HCT116 (cell line): ENCODE results near the gene PNLIPRP3. TPM values are rescaled to one million over a fixed set of nuclear protein-coding genes. Genes with fewer than 3 reads are reported as not detected.

ENCODE experiments used
- ATAC-seq: fragments of 200-7000 bp; cut with Tn5 transposase; 2 replicates; pipeline ENCODE4 v1.9.1; 2020; ENCODE audit warnings: mild to moderate bottlenecking, moderate library complexity
- BruUV-seq: library from RNA; stranded (reverse); fragments of 400-500 nt; replicated peaks from 2 replicates; lab custom pipeline; 2021; lab: Mats Ljungman, UMichigan
- CTCF ChIA-PET: fragments of 300-600 bp; sonication (Branson Sonifier 250); formaldehyde crosslinking; loops from one replicate; lab custom pipeline; 2021; ENCODE audit warnings: antibody characterized with exemption; lab: Charles Lee
- POLR2A ChIA-PET: fragments of 300-600, 350-600 bp; sonication (Branson Sonifier 250); formaldehyde crosslinking; loops from one replicate; lab custom pipeline; 2021; ENCODE audit warnings: antibody characterized with exemption; lab: Charles Lee
- RAD21 ChIA-PET, 2 experiments: fragments of 300-600 bp; sonication (Branson Sonifier 250); formaldehyde crosslinking; loops; one replicate each; lab custom pipeline; 2023; ENCODE audit warnings: low total read pairs in 2 of 2; ENCODE audit not compliant: uncharacterized antibody in 2 of 2, unreplicated experiment in 2 of 2, low non-redundant PET in 1 of 2; lab: Charles Lee
- DNase-seq: peaks from one replicate; pipeline ENCODE4 v3.0.0-alpha.2; 2010; ENCODE audit warnings: low read depth, low spot score
- H2AFZ ChIP-seq: fragments of 200-600 bp; shearing (Covaris generic), sonication (generic); 2 replicates; pipeline ENCODE4 v1.6.1; 2017; ENCODE audit warnings: low read depth, mixed run types, mixed read lengths, antibody characterized with exemption, low read length; ENCODE audit not compliant: poor library complexity, severe bottlenecking
- H3K27ac ChIP-seq: 2 replicates; pipeline ENCODE4 v1.5.1; 2012; ENCODE audit warnings: low read depth, low read length
- H3K27me3 ChIP-seq: fragments of 200-600 bp; sonication (generic); 2 replicates; pipeline ENCODE4 v1.6.1; 2016; ENCODE audit warnings: mixed run types, low read length, mixed read lengths; ENCODE audit not compliant: insufficient read depth
- H3K36me3 ChIP-seq, 2 experiments: fragments of 200-500 bp in 1 of 2; fragments of 200-600 bp in 1 of 2; sonication (Bioruptor generic) in 1 of 2; sonication (generic) in 1 of 2; 2 replicates each; pipeline versions ENCODE4 v1.5.1 to v1.6.1; 2014 to 2016; ENCODE audit warnings: low read length in 2 of 2, inconsistent platforms in 1 of 2, mixed read lengths in 1 of 2, mixed run types in 1 of 2; ENCODE audit not compliant: insufficient read depth in 2 of 2, control insufficient read depth in 1 of 2
- H3K4me1 ChIP-seq, 2 experiments: fragments of 200-600 bp in 1 of 2; sonication (generic) in 1 of 2; 2 replicates each; pipeline versions ENCODE4 v1.5.1 to v1.6.1; 2012 to 2017; ENCODE audit warnings: low read length in 2 of 2, inconsistent platforms in 1 of 2, mild to moderate bottlenecking in 1 of 2, mixed read lengths in 1 of 2, mixed run types in 1 of 2, moderate library complexity in 1 of 2; ENCODE audit not compliant: insufficient read depth in 2 of 2, control insufficient read depth in 1 of 2
- H3K4me2 ChIP-seq: fragments of 200-600 bp; sonication (generic); 2 replicates; pipeline ENCODE4 v1.6.1; 2017; ENCODE audit warnings: mixed run types, low read length, mixed read lengths
- H3K4me3 ChIP-seq, 2 experiments: fragments of 200-600 bp in 1 of 2; sonication (generic) in 1 of 2; replicated peaks in 1 of 2; 2 replicates each; pipeline ENCODE4 v1.5.1; 2011 to 2016; ENCODE audit warnings: low read length in 2 of 2, control low read depth in 1 of 2, low read depth in 1 of 2, mild to moderate bottlenecking in 1 of 2, mixed read lengths in 1 of 2, mixed run types in 1 of 2
- H3K79me2 ChIP-seq: fragments of 200-600 bp; sonication (generic); 2 replicates; pipeline ENCODE4 v1.6.1; 2017; ENCODE audit warnings: mild to moderate bottlenecking, mixed run types, low read length, moderate library complexity, mixed read lengths; ENCODE audit not compliant: insufficient read depth
- H3K9ac ChIP-seq: fragments of 200-600 bp; sonication (generic); 2 replicates; pipeline ENCODE4 v1.6.1; 2016; ENCODE audit warnings: low read length, mixed read lengths
- H3K9me2 ChIP-seq: fragments of 200-600 bp; sonication (generic), shearing (Covaris generic); 2 replicates; pipeline ENCODE4 v1.6.1; 2017; ENCODE audit warnings: mixed run types, mild to moderate bottlenecking, moderate library complexity; ENCODE audit not compliant: insufficient read depth
- H3K9me3 ChIP-seq, 2 experiments: fragments of 200-500 bp in 1 of 2; fragments of 200-600 bp in 1 of 2; sonication (Bioruptor generic) in 1 of 2; sonication (generic) in 1 of 2; 2 replicates each; pipeline ENCODE4 v1.6.1; 2014 to 2017; ENCODE audit warnings: low read length in 2 of 2, mixed read lengths in 2 of 2, inconsistent platforms in 1 of 2, low read depth in 1 of 2, mild to moderate bottlenecking in 1 of 2, mixed run types in 1 of 2, moderate library complexity in 1 of 2; ENCODE audit not compliant: control insufficient read depth in 1 of 2, insufficient read depth in 1 of 2
- H4K20me1 ChIP-seq: fragments of 200-600 bp; sonication (generic), shearing (Covaris generic); 2 replicates; pipeline ENCODE4 v1.6.1; 2017; ENCODE audit warnings: mixed run types, mild to moderate bottlenecking, moderate library complexity; ENCODE audit not compliant: insufficient read depth
- EGR1 ChIP-seq: IDR thresholded peaks from 2 replicates; pipeline ENCODE4 v1.6.1; 2012; ENCODE audit warnings: low read depth
- EZH2phosphoT487 ChIP-seq: fragments of 200-600 bp; IDR thresholded peaks from 2 replicates; pipeline ENCODE4 v1.6.1; 2018; ENCODE audit warnings: antibody characterized with exemption, borderline replicate concordance
- ZFX ChIP-seq: fragments of 450-650 bp; IDR thresholded peaks from 2 replicates; pipeline ENCODE4 v1.6.1; 2017
- intact Hi-C: fragments of 100-400 bp; cut with micrococcal nuclease; formaldehyde crosslinking; loops from 2 replicates; pipeline ENCODE4 v1.10.0; 2022
- total RNA-seq: library from RNA; stranded (reverse); gene quantifications from one replicate; pipeline ENCODE4 v1.2.1, GENCODE V29; 2021; ENCODE audit not compliant: unreplicated experiment
- TF ChIP-seq, protein P1 (sequence below), 3 experiments: fragments of 200-600 bp in 1 of 3; sonication (generic) in 1 of 3; IDR thresholded peaks in 2 of 3; conservative IDR thresholded peaks in 1 of 3; 2 replicates each; pipeline ENCODE4 v1.5.1; 2012 to 2017; ENCODE audit warnings: low read depth in 2 of 3, low read length in 2 of 3, antibody characterized with exemption in 1 of 3, borderline replicate concordance in 1 of 3, control low read depth in 1 of 3, mild to moderate bottlenecking in 1 of 3, mixed read lengths in 1 of 3, mixed run types in 1 of 3, moderate library complexity in 1 of 3; ENCODE audit not compliant: insufficient read depth in 1 of 3
- TF ChIP-seq, protein P2 (sequence below): IDR thresholded peaks from 2 replicates; pipeline ENCODE4 v1.6.1; 2012; ENCODE audit warnings: low read depth

Gene PNLIPRP3
- total RNA-seq, 1 experiment from 2014 or later: not detected

DNA sequence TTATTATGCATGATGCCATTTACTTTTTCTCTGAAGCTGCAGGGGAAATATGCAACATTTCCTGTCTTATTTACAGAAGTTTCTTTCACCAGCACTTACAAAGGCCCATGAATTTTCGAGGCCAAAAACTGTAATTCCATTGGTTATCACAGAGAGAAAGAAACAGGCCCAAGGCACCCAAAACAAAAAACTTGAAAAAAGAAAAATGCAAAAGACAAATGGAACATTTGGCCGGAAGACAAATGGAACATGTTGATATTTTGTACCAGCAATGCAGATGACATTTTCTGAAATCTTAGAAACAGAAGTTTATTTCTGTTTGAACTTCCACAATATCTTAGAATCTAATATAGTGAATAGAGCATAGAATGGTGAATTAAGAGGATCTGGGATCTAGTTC lies 61.8 kb downstream of the PNLIPRP3 start:
- no TSS peak for BruUV-seq
- POLR2A ChIA-PET: no interaction called here
- Histone ChIP-seq H3K9me3 (no peaks in the 10 kb centered on the region), H3K27ac (no peak overlapping the region), H3K4me2 (no peak overlapping the region), H3K9ac (no peak overlapping the region), H2AFZ (no peak overlapping the region), H3K79me2 (no peaks in the 10 kb centered on the region), H3K36me3 (no peaks in the 10 kb centered on the region), H3K27me3 (peaks cover 23% of the 10 kb centered on the region), H3K4me1 (no peaks in the 10 kb centered on the region), H3K9me2 (no peaks in the 10 kb centered on the region), H3K4me3 (no peak overlapping the region), H4K20me1 (no peaks in the 10 kb centered on the region)
- intact Hi-C loops: no loop called here
- no peak for ATAC-seq
- CTCF ChIA-PET: interaction anchor here (0.7 to 1.1 kb wide), 2 partner anchors 19 to 171 kb away, joined by 5 to 6 read pairs; no protein-coding TSS in a partner anchor
- TF ChIP-seq, protein P1, sequence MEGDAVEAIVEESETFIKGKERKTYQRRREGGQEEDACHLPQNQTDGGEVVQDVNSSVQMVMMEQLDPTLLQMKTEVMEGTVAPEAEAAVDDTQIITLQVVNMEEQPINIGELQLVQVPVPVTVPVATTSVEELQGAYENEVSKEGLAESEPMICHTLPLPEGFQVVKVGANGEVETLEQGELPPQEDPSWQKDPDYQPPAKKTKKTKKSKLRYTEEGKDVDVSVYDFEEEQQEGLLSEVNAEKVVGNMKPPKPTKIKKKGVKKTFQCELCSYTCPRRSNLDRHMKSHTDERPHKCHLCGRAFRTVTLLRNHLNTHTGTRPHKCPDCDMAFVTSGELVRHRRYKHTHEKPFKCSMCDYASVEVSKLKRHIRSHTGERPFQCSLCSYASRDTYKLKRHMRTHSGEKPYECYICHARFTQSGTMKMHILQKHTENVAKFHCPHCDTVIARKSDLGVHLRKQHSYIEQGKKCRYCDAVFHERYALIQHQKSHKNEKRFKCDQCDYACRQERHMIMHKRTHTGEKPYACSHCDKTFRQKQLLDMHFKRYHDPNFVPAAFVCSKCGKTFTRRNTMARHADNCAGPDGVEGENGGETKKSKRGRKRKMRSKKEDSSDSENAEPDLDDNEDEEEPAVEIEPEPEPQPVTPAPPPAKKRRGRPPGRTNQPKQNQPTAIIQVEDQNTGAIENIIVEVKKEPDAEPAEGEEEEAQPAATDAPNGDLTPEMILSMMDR (IDR thresholded peaks at IDR 0.05 in 2 of 3, conservative IDR thresholded peaks at IDR 0.05 in 1 of 3; ENCODE audit: borderline replicate concordance in 1 of 3, insufficient read depth in 1 of 3, low read depth in 2 of 3, low read length in 2 of 3): no peak
- TF ChIP-seq ZFX (no peak), EGR1 (no peak), EZH2phosphoT487 (no peak)
- TF ChIP-seq, protein P2, sequence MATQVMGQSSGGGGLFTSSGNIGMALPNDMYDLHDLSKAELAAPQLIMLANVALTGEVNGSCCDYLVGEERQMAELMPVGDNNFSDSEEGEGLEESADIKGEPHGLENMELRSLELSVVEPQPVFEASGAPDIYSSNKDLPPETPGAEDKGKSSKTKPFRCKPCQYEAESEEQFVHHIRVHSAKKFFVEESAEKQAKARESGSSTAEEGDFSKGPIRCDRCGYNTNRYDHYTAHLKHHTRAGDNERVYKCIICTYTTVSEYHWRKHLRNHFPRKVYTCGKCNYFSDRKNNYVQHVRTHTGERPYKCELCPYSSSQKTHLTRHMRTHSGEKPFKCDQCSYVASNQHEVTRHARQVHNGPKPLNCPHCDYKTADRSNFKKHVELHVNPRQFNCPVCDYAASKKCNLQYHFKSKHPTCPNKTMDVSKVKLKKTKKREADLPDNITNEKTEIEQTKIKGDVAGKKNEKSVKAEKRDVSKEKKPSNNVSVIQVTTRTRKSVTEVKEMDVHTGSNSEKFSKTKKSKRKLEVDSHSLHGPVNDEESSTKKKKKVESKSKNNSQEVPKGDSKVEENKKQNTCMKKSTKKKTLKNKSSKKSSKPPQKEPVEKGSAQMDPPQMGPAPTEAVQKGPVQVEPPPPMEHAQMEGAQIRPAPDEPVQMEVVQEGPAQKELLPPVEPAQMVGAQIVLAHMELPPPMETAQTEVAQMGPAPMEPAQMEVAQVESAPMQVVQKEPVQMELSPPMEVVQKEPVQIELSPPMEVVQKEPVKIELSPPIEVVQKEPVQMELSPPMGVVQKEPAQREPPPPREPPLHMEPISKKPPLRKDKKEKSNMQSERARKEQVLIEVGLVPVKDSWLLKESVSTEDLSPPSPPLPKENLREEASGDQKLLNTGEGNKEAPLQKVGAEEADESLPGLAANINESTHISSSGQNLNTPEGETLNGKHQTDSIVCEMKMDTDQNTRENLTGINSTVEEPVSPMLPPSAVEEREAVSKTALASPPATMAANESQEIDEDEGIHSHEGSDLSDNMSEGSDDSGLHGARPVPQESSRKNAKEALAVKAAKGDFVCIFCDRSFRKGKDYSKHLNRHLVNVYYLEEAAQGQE: no peak
- DNase-seq: no peak
- RAD21 ChIA-PET: no interaction called here
